Activated CD8-positive, alpha-beta T cell treated with anti-CD3 and anti-CD28 coated beads for 36 hours (primary cell): ENCODE data around the gene SDK2. TPM values are rescaled to one million over a fixed set of nuclear protein-coding genes. Genes with fewer than 3 reads are reported as not detected.

Experiments used
- ATAC-seq: fragments of 200-7000 bp; cut with Tn5 transposase; one replicate; pipeline ENCODE4 v1.10.0; 2021; ENCODE audit warnings: mild to moderate bottlenecking, moderate library complexity
- CTCF ChIA-PET: fragments of 350-600 bp; sonication (Branson Sonifier 250); formaldehyde crosslinking; loops from one replicate; lab custom pipeline; 2021; ENCODE audit warnings: antibody characterized with exemption; lab: Charles Lee
- POLR2A ChIA-PET: fragments of 350-600 bp; sonication (Branson Sonifier 250); formaldehyde crosslinking; loops from one replicate; lab custom pipeline; 2021; ENCODE audit warnings: antibody characterized with exemption; lab: Charles Lee
- DNase-seq: peaks from one replicate; pipeline ENCODE4 v3.0.0-alpha.2; 2020
- H3K27ac Mint-ChIP-seq: one replicate; pipeline ENCODE4 v1.8.0; 2021; ENCODE audit warnings: mild to moderate bottlenecking, mixed read lengths
- H3K27me3 Mint-ChIP-seq: one replicate; pipeline ENCODE4 v1.8.0; 2021; ENCODE audit warnings: mixed read lengths
- H3K36me3 Mint-ChIP-seq: one replicate; pipeline ENCODE4 v1.8.0; 2021; ENCODE audit warnings: low read depth, mixed read lengths
- H3K4me1 Mint-ChIP-seq: one replicate; pipeline ENCODE4 v1.8.0; 2021; ENCODE audit warnings: low read depth, mixed read lengths
- H3K4me3 Mint-ChIP-seq: one replicate; pipeline ENCODE4 v1.8.0; 2021; ENCODE audit warnings: mild to moderate bottlenecking, moderate library complexity, mixed read lengths
- H3K9me3 Mint-ChIP-seq: one replicate; pipeline ENCODE4 v1.8.0; 2021; ENCODE audit warnings: mixed read lengths
- intact Hi-C: fragments of 100-400 bp; cut with micrococcal nuclease; formaldehyde crosslinking; loops from one replicate; pipeline ENCODE4 v1.10.0; 2022
- total RNA-seq, 2 experiments: library from RNA; stranded (reverse); gene quantifications; one replicate each; pipeline ENCODE4 v1.2.3, GENCODE V29; 2021
- TF ChIP-seq, protein P1 (sequence below): fragments of 200-600 bp; IDR thresholded peaks from one replicate; pipeline ENCODE4 v1.8.0; 2022; ENCODE audit warnings: antibody characterized with exemption, mild to moderate bottlenecking

Gene SDK2
- total RNA-seq, 2 experiments from 2014 or later: 3.2 to 3.3 TPM

DNA sequence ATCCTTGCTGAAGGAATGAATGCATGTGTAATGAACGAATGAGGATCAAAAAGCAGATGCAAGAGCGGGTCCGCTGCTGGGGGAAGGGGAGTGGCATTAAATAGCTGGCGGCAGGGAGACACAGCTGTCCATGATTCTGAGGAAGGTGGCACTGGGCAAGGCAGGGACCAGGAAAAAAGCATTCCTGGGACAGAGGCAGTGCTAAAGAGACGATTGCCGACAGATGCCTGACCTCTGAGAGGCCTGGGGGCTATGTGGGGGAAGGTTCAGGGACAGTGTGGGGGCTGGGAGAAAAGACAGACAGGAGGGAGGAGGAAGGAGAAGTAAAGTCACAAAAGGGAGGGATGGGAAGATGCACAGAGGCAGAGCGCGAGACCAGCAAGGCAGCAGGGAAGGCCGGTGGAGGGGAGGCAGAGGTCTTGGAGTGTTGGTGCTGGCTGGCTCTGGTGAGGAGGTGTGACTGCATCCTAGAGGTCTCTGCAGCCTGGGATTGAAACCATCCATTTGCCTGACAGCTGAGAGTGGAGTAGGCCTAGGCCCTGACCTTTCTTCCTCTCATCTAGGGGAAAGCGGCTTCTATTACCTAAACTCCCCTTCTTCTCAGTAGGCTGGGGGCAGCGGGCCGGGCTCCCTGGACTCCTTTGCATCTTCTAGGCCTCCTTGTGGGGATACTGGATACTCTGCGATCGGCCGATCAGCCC, 109.9 kb downstream of the SDK2 start:
- no peaks in the 10 kb centered on the region for H3K9me3 Mint-ChIP-seq
- POLR2A ChIA-PET: no interaction called here
- no peaks in the 10 kb centered on the region for H3K27me3 Mint-ChIP-seq
- no peak overlapping the region for H3K27ac Mint-ChIP-seq
- no peak overlapping the region for H3K4me3 Mint-ChIP-seq
- no peak for ATAC-seq
- intact Hi-C loops: no loop called here
- TF ChIP-seq, protein P1, sequence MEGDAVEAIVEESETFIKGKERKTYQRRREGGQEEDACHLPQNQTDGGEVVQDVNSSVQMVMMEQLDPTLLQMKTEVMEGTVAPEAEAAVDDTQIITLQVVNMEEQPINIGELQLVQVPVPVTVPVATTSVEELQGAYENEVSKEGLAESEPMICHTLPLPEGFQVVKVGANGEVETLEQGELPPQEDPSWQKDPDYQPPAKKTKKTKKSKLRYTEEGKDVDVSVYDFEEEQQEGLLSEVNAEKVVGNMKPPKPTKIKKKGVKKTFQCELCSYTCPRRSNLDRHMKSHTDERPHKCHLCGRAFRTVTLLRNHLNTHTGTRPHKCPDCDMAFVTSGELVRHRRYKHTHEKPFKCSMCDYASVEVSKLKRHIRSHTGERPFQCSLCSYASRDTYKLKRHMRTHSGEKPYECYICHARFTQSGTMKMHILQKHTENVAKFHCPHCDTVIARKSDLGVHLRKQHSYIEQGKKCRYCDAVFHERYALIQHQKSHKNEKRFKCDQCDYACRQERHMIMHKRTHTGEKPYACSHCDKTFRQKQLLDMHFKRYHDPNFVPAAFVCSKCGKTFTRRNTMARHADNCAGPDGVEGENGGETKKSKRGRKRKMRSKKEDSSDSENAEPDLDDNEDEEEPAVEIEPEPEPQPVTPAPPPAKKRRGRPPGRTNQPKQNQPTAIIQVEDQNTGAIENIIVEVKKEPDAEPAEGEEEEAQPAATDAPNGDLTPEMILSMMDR: no peak
- H3K4me1 Mint-ChIP-seq: peaks cover 6% of the 10 kb centered on the region
- CTCF ChIA-PET: no interaction called here
- no peak for DNase-seq
- H3K36me3 Mint-ChIP-seq: no peaks in the 10 kb centered on the region

DNA sequence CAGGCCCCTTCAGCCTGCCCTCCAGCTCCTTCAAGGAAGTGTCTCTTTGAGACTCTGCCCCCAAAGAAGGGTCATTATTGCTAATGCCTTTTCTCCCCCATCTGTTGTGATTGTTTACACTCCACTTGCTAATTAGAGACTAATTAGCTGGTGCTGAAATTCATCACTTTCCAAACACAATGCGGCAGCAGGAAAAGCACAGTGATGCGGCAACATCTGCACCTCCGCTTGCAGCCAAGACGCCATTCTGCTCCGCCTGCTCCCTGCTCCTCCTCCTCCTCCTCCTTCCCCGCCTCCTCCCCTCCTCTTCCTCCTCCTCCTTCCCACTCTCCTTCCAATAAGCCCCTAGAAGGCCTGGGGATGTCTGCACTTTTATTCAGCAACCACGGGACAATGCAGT, 110.5 kb downstream of the SDK2 start:
- intact Hi-C loops: no loop called here
- no peak for DNase-seq
- ChIA-PET POLR2A (no interaction called here), CTCF (no interaction called here)
- no peak overlapping the region for H3K4me3 Mint-ChIP-seq
- no peaks in the 10 kb centered on the region for H3K36me3 Mint-ChIP-seq
- H3K27ac Mint-ChIP-seq: no peak overlapping the region
- peaks cover 6% of the 10 kb centered on the region for H3K4me1 Mint-ChIP-seq
- no peaks in the 10 kb centered on the region for H3K9me3 Mint-ChIP-seq
- ATAC-seq: no peak
- no peaks in the 10 kb centered on the region for H3K27me3 Mint-ChIP-seq
- TF ChIP-seq, protein P1: no peak

DNA sequence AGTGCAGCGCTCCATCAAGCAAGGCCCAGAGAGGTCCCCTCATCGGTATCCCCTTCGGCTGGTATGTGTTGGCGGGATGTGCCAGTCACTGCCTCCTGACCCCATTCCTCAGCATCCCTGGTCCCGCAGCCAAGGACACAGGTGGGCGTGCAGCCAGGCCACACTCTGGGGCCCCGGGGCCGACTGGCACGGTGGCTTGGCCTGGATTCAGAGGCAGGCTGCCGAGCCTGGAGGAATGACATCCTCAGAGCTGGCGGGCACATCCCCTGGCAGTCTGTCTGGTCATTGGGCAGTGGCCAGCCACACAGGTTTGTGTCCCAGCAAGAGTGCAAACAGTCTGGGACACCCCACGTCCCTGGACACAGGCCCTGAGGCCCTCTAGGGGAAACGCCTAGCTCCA, 111.1 kb downstream of the SDK2 start:
- no peak for DNase-seq
- no peaks in the 10 kb centered on the region for H3K27me3 Mint-ChIP-seq
- H3K4me1 Mint-ChIP-seq: peaks cover 6% of the 10 kb centered on the region
- intact Hi-C loops: no loop called here
- TF ChIP-seq, protein P1: no peak
- CTCF ChIA-PET: no interaction called here
- H3K4me3 Mint-ChIP-seq: no peak overlapping the region
- no peaks in the 10 kb centered on the region for H3K36me3 Mint-ChIP-seq
- no peak for ATAC-seq
- no peak overlapping the region for H3K27ac Mint-ChIP-seq
- H3K9me3 Mint-ChIP-seq: no peaks in the 10 kb centered on the region
- POLR2A ChIA-PET: no interaction called here

DNA sequence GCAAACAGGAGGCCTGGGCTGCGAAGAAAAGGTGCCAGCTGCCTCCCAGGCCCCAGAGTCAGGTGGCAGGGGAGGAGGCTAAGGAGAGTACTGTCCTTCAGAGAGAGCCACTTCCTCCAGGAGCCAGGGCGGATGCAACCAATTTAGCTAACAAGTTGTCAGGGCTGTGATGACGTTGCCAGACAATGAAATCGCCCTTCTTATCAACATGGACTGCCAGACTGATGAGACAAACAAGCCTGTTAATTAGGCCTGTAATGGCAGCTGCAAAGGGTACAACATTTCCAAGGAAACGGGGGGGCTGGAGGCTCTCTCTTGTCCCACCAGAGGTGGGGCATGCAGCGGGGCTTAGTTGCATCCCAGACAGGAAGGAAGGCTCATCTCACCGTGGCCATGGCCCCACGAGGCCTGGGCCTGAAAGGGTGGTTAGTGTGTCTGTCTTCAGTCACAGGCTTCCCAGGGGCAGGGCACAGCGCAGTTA, 111.8 kb downstream of the SDK2 start:
- Mint-ChIP-seq H3K4me3 (no peak overlapping the region), H3K9me3 (no peaks in the 10 kb centered on the region), H3K4me1 (peaks cover 3% of the 10 kb centered on the region), H3K27ac (no peak overlapping the region), H3K36me3 (no peaks in the 10 kb centered on the region), H3K27me3 (no peaks in the 10 kb centered on the region)
- TF ChIP-seq, protein P1: no peak
- intact Hi-C loops: no loop called here
- POLR2A ChIA-PET: no interaction called here
- CTCF ChIA-PET: interaction anchor here (0.8 kb wide), 1 partner anchor 40 kb away, joined by 4 read pairs; no protein-coding TSS in a partner anchor
- DNase-seq (no peak), ATAC-seq (no peak)

DNA sequence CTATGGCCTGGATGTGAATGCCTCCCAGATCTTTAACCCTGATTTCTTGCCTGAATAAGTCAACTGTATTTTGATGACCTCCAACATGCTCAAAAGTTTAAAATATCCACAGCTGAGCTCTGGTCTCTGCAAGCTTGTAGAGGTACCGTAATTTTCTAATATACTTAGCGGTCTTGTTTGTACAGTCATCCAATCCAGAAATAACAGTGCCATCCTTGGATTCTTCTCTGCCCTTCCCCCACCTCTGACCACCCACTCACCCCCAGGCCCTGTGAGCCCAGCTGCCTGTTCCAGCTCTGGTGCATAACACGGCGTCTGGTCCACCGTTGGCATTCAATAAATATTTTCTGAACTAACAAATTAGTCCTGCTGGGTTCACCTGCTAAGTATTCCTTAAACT, 113.1 kb downstream of the SDK2 start:
- Mint-ChIP-seq H3K27ac (no peak overlapping the region), H3K9me3 (no peaks in the 10 kb centered on the region), H3K36me3 (no peaks in the 10 kb centered on the region), H3K27me3 (no peaks in the 10 kb centered on the region), H3K4me1 (no peaks in the 10 kb centered on the region), H3K4me3 (no peak overlapping the region)
- ChIA-PET POLR2A (no interaction called here), CTCF (no interaction called here)
- TF ChIP-seq, protein P1: no peak
- ATAC-seq (no peak), DNase-seq (no peak)
- intact Hi-C loops: no loop called here
